Neural progenitor cell (in vitro differentiated cells): Measurements from ENCODE around the gene PDHX. TPM values are rescaled to one million over a fixed set of nuclear protein-coding genes. Genes with fewer than 3 reads are reported as not detected.

Experiments used
- DNase-seq: peaks from one replicate; pipeline ENCODE4 v3.0.0-alpha.2; 2016; ENCODE audit warnings: low spot score
- H2AFZ ChIP-seq: fragments of 200-600 bp; sonication (generic); replicated peaks from 2 replicates; pipeline ENCODE4 v1.6.1; 2016; ENCODE audit warnings: antibody characterized with exemption
- H3F3A ChIP-seq: fragments of 200-600 bp; sonication (generic); 2 replicates; pipeline ENCODE4 v1.6.1; 2016; ENCODE audit warnings: antibody characterized with exemption, low read depth
- H3K27ac ChIP-seq: fragments of 200-600 bp; sonication (generic); 2 replicates; pipeline ENCODE4 v1.5.1; 2016; ENCODE audit warnings: mild to moderate bottlenecking
- H3K27me3 ChIP-seq: fragments of 200-600 bp; sonication (generic); 2 replicates; pipeline ENCODE4 v1.6.1; 2016; ENCODE audit warnings: mild to moderate bottlenecking, moderate library complexity
- H3K36me3 ChIP-seq: fragments of 200-600 bp; sonication (generic); 2 replicates; pipeline ENCODE4 v1.5.1; 2016
- H3K4me1 ChIP-seq: fragments of 200-600 bp; sonication (generic); 2 replicates; pipeline ENCODE4 v1.6.1; 2016; ENCODE audit warnings: mixed run types
- H3K4me2 ChIP-seq: fragments of 200-600 bp; sonication (generic); 2 replicates; pipeline ENCODE4 v1.6.1; 2016
- H3K4me3 ChIP-seq: fragments of 200-600 bp; sonication (generic); 2 replicates; pipeline ENCODE4 v1.5.1; 2016
- H3K79me2 ChIP-seq: fragments of 200-600 bp; sonication (generic); 2 replicates; pipeline ENCODE4 v1.6.1; 2016; ENCODE audit warnings: low read depth
- H3K9ac ChIP-seq: fragments of 200-600 bp; sonication (generic); 2 replicates; pipeline ENCODE4 v1.6.1; 2016
- H3K9me3 ChIP-seq: fragments of 200-600 bp; sonication (generic); 2 replicates; pipeline ENCODE4 v1.5.1; 2016; ENCODE audit warnings: low read depth
- H4K20me1 ChIP-seq: fragments of 200-600 bp; sonication (generic); 2 replicates; pipeline ENCODE4 v1.6.1; 2016; ENCODE audit warnings: low read depth
- H3K27ac Mint-ChIP-seq: 3 replicates; pipeline ENCODE4 v1.8.0; 2021; ENCODE audit warnings: mixed read lengths
- H3K27me3 Mint-ChIP-seq: 2 replicates; pipeline ENCODE4 v1.8.0; 2022; ENCODE audit warnings: low read depth, mild to moderate bottlenecking, inconsistent platforms, moderate library complexity, mixed read lengths; ENCODE audit not compliant: insufficient read depth
- H3K36me3 Mint-ChIP-seq: 3 replicates; pipeline ENCODE4 v1.8.0; 2021; ENCODE audit warnings: mixed read lengths
- H3K4me1 Mint-ChIP-seq: 3 replicates; pipeline ENCODE4 v1.8.0; 2021; ENCODE audit warnings: mixed read lengths
- H3K4me3 Mint-ChIP-seq: 3 replicates; pipeline ENCODE4 v1.8.0; 2021; ENCODE audit warnings: mild to moderate bottlenecking, moderate library complexity, mixed read lengths
- H3K9me3 Mint-ChIP-seq: 3 replicates; pipeline ENCODE4 v1.8.0; 2020; ENCODE audit warnings: mixed read lengths
- EZH2 ChIP-seq: fragments of 200-600 bp; sonication (generic); IDR thresholded peaks from 2 replicates; pipeline ENCODE4 v1.6.1; 2017; ENCODE audit warnings: antibody characterized with exemption, mild to moderate bottlenecking, moderate library complexity
- EZH2phosphoT487 ChIP-seq: fragments of 200-600 bp; sonication (generic); IDR thresholded peaks from 2 replicates; pipeline ENCODE4 v1.6.1; 2017; ENCODE audit warnings: antibody characterized with exemption
- total RNA-seq: library from RNA; depleted of rRNA; stranded (reverse); fragments of >200 nt; gene quantifications from 2 replicates; pipeline ENCODE4 v1.2.3, GENCODE V29; 2015; ENCODE audit warnings: low replicate concordance
- TF ChIP-seq, protein P1 (sequence below): fragments of 200-600 bp; sonication (generic); IDR thresholded peaks from 2 replicates; pipeline ENCODE4 v1.5.1; 2017; ENCODE audit warnings: antibody characterized with exemption, mild to moderate bottlenecking

Gene PDHX
- total RNA-seq, 1 donor from 2014 or later: 38.4 TPM

DNA sequence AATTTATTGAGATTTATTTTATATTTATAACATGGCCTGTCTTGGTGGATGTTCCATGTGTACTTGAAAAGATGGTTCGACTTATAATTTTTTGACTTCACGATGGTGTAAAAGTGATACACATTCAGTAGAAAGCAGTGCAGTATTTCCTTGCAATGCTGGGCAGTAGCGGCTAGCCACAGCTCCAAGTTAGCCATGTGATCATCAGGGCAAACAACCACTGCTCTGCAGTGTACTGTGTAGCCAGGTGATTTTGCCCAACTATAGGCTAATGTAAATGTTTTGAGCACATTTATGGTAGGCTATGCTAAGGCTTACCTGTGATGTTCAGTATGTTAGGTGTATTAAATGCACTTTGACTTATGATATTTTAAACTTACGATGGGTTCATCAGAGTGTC, 52.4 kb downstream of the PDHX start:
- TF ChIP-seq EZH2phosphoT487 (no peak), EZH2 (no peak)
- TF ChIP-seq, protein P1, sequence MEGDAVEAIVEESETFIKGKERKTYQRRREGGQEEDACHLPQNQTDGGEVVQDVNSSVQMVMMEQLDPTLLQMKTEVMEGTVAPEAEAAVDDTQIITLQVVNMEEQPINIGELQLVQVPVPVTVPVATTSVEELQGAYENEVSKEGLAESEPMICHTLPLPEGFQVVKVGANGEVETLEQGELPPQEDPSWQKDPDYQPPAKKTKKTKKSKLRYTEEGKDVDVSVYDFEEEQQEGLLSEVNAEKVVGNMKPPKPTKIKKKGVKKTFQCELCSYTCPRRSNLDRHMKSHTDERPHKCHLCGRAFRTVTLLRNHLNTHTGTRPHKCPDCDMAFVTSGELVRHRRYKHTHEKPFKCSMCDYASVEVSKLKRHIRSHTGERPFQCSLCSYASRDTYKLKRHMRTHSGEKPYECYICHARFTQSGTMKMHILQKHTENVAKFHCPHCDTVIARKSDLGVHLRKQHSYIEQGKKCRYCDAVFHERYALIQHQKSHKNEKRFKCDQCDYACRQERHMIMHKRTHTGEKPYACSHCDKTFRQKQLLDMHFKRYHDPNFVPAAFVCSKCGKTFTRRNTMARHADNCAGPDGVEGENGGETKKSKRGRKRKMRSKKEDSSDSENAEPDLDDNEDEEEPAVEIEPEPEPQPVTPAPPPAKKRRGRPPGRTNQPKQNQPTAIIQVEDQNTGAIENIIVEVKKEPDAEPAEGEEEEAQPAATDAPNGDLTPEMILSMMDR: no peak
- no peak overlapping the region for H3K4me3 Mint-ChIP-seq
- Histone ChIP-seq H2AFZ (no peak overlapping the region), H3K27ac (no peak overlapping the region), H3F3A (no peaks in the 10 kb centered on the region), H3K9me3 (no peaks in the 10 kb centered on the region), H4K20me1 (no peaks in the 10 kb centered on the region), H3K27me3 (no peaks in the 10 kb centered on the region), H3K4me3 (no peak overlapping the region), H3K4me2 (no peak overlapping the region), H3K36me3 (peaks cover 29% of the 10 kb centered on the region), H3K9ac (no peak overlapping the region), H3K4me1 (no peaks in the 10 kb centered on the region), H3K79me2 (no peaks in the 10 kb centered on the region)
- peaks cover 2% of the 10 kb centered on the region for H3K9me3 Mint-ChIP-seq
- H3K36me3 Mint-ChIP-seq: peaks cover 33% of the 10 kb centered on the region
- no peak overlapping the region for H3K27ac Mint-ChIP-seq
- no peak for DNase-seq
- no peaks in the 10 kb centered on the region for H3K4me1 Mint-ChIP-seq
- H3K27me3 Mint-ChIP-seq: no peaks in the 10 kb centered on the region

DNA sequence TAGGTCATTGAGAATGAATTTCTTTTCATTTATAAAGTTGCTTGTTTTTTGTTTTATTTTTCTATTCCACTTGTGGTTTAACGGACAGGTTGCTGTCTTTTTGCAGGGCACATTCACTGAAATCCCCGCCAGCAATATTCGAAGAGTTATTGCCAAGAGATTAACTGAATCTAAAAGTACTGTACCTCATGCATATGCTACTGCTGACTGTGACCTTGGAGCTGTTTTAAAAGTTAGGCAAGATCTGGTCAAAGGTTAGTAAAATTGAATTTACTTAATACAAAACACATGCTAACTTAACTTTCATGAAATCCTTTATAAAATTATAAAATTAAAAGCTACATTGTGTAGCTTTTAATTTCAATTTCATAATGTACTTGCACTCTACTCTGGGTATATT, 53.6 kb downstream of the PDHX start:
- no peaks in the 10 kb centered on the region for H3K9me3 ChIP-seq
- TF ChIP-seq EZH2phosphoT487 (no peak), EZH2 (no peak)
- TF ChIP-seq, protein P1: no peak
- no peak overlapping the region for H3K4me3 ChIP-seq
- H3K27me3 Mint-ChIP-seq: no peaks in the 10 kb centered on the region
- no peak overlapping the region for H3K27ac ChIP-seq
- H3K4me1 Mint-ChIP-seq: no peaks in the 10 kb centered on the region
- DNase-seq: no peak
- no peaks in the 10 kb centered on the region for H4K20me1 ChIP-seq
- H3K27me3 ChIP-seq: no peaks in the 10 kb centered on the region
- H3K27ac Mint-ChIP-seq: no peak overlapping the region
- no peak overlapping the region for H3K4me3 Mint-ChIP-seq
- H3F3A ChIP-seq: no peaks in the 10 kb centered on the region
- peaks cover 2% of the 10 kb centered on the region for H3K9me3 Mint-ChIP-seq
- no peaks in the 10 kb centered on the region for H3K79me2 ChIP-seq
- no peak overlapping the region for H2AFZ ChIP-seq
- peaks cover 32% of the 10 kb centered on the region for H3K36me3 ChIP-seq
- H3K4me1 ChIP-seq: no peaks in the 10 kb centered on the region
- no peak overlapping the region for H3K4me2 ChIP-seq
- no peak overlapping the region for H3K9ac ChIP-seq
- peaks cover 38% of the 10 kb centered on the region for H3K36me3 Mint-ChIP-seq

DNA sequence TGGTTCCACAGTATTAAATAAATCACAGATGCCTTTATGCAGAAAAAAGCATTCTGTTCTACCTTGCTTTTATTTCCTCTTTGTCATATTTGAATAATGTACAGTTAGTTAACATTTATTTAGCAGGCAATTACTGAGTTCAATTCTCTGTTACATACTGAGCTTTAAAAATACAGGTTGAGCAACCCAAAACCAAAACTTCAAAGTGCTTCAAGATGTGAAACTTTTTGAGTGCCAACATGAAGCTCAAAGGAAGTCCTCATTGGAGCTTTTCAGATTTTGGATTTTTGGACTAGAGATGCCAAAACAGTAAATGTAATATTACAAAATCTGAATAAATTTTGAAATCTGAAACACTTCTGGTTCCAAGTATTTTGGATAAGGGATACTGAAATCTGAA, 54.1 kb downstream of the PDHX start:
- peaks cover 32% of the 10 kb centered on the region for H3K36me3 ChIP-seq
- TF ChIP-seq EZH2: no peak
- no peak for TF ChIP-seq EZH2phosphoT487
- TF ChIP-seq, protein P1: no peak
- peaks cover 2% of the 10 kb centered on the region for H3K9me3 Mint-ChIP-seq

More for the DNA sequence above, 54.1 kb downstream of the PDHX start:
- no peak overlapping the region for H3K9ac ChIP-seq
- no peak overlapping the region for H2AFZ ChIP-seq
- no peak overlapping the region for H3K4me3 Mint-ChIP-seq
- peaks cover 38% of the 10 kb centered on the region for H3K36me3 Mint-ChIP-seq
- H3K79me2 ChIP-seq: no peaks in the 10 kb centered on the region
- no peak for DNase-seq
- H3K27ac ChIP-seq: no peak overlapping the region
- no peak overlapping the region for H3K4me2 ChIP-seq
- H3K9me3 ChIP-seq: no peaks in the 10 kb centered on the region
- H3K4me1 ChIP-seq: peaks cover 3% of the 10 kb centered on the region
- H3K27ac Mint-ChIP-seq: no peak overlapping the region
- no peaks in the 10 kb centered on the region for H3K27me3 Mint-ChIP-seq
- no peaks in the 10 kb centered on the region for H4K20me1 ChIP-seq
- no peaks in the 10 kb centered on the region for H3F3A ChIP-seq
- no peaks in the 10 kb centered on the region for H3K4me1 Mint-ChIP-seq
- H3K27me3 ChIP-seq: no peaks in the 10 kb centered on the region
- H3K4me3 ChIP-seq: no peak overlapping the region
